K562 (cell line): ENCODE measurements around the gene ABCA13. TPM values are rescaled to one million over a fixed set of nuclear protein-coding genes. Genes with fewer than 3 reads are reported as not detected.

ENCODE experiments used
- ATAC-seq: fragments of 200-7000 bp; cut with Tn5 transposase; 3 replicates; pipeline ENCODE4 v1.9.1; 2020; ENCODE audit warnings: moderate library complexity
- BruUV-seq: library from RNA; stranded (reverse); fragments of 400-500 nt; replicated peaks from 2 replicates; lab custom pipeline; 2021; lab: Mats Ljungman, UMichigan
- CTCF ChIA-PET: fragments of 300-600 bp; formaldehyde crosslinking; extraction: SDS; loops from one replicate; lab custom pipeline; 2021; ENCODE audit warnings: low intra/inter-chr PET ratio; lab: Yijun Ruan, JAX
- POLR2A ChIA-PET: fragments of 300-600, 350-650 bp; sonication (Branson Sonifier 250); formaldehyde crosslinking; extraction: SDS; loops from one replicate; lab custom pipeline; 2021; ENCODE audit warnings: antibody characterized with exemption, inconsistent platforms; lab: Yijun Ruan, JAX
- DNase-seq, 4 experiments: peaks; one replicate each; pipeline versions ENCODE4 v3.0.0 to v3.0.0-alpha.2; 2011 to 2018; ENCODE audit warnings: low spot score in 3 of 4, mixed read lengths in 3 of 4; ENCODE audit errors: extremely low read depth in 1 of 4
- FAIRE-seq: peaks from 2 replicates; lab custom pipeline; 2011; peaks lifted over from hg19 to GRCh38; lab: Jason Lieb, UNC
- H2AFZ ChIP-seq: 2 replicates; pipeline ENCODE4 v1.6.0; 2011; ENCODE audit warnings: low read depth, low read length, control low read depth, inconsistent platforms
- H3K27ac ChIP-seq: fragments of 200-600 bp; 3 replicates; pipeline ENCODE4 v1.8.0; 2011; ENCODE audit warnings: low read depth, mild to moderate bottlenecking, control low read depth, inconsistent platforms, low read length, moderate library complexity, mixed read lengths; ENCODE audit errors: extremely low read depth
- H3K27me3 ChIP-seq, 2 experiments: fragments of 300-600 bp in 1 of 2; 2 replicates in 1 of 2; 3 replicates in 1 of 2; pipeline versions ENCODE4 v1.6.0 to v1.8.0; 2011; ENCODE audit warnings: inconsistent platforms in 2 of 2, low read length in 2 of 2, mild to moderate bottlenecking in 1 of 2, mixed read lengths in 1 of 2, moderate library complexity in 1 of 2; ENCODE audit not compliant: control insufficient read depth in 2 of 2, insufficient read depth in 2 of 2
- H3K36me3 ChIP-seq: fragments of 300-600 bp; 3 replicates; pipeline ENCODE4 v1.8.0; 2011; ENCODE audit warnings: mild to moderate bottlenecking, low read length, inconsistent platforms; ENCODE audit not compliant: control insufficient read depth, insufficient read depth
- H3K4me1 ChIP-seq, 2 experiments: fragments of 200-600 bp in 1 of 2; replicated peaks in 1 of 2; 2 replicates in 1 of 2; 3 replicates in 1 of 2; pipeline versions ENCODE4 v1.5.1 to v1.8.0; 2011; ENCODE audit warnings: inconsistent platforms in 2 of 2, low read length in 2 of 2, mild to moderate bottlenecking in 1 of 2, mixed read lengths in 1 of 2, moderate library complexity in 1 of 2; ENCODE audit not compliant: control insufficient read depth in 2 of 2, insufficient read depth in 2 of 2
- H3K4me2 ChIP-seq: 2 replicates; pipeline ENCODE4 v1.6.1; 2011; ENCODE audit warnings: low read length, control low read depth, inconsistent platforms, mixed read lengths; ENCODE audit not compliant: insufficient read depth
- H3K4me3 ChIP-seq: fragments of 200-600 bp; sonication (generic), shearing (Covaris generic); 2 replicates; pipeline ENCODE4 v1.5.1; 2016; ENCODE audit warnings: control low read depth, inconsistent platforms
- H3K79me2 ChIP-seq: fragments of 200-600 bp; 3 replicates; pipeline ENCODE4 v1.8.0; 2011; ENCODE audit warnings: low read length, inconsistent platforms; ENCODE audit not compliant: control insufficient read depth, insufficient read depth
- H3K9ac ChIP-seq, 2 experiments: 2 replicates each; pipeline versions ENCODE4 v1.6.0 to v1.6.1; 2011; ENCODE audit warnings: low read depth in 2 of 2, low read length in 2 of 2, control low read depth in 1 of 2, inconsistent platforms in 1 of 2, mild to moderate bottlenecking in 1 of 2, mixed read lengths in 1 of 2; ENCODE audit not compliant: insufficient read depth in 1 of 2
- H3K9me1 ChIP-seq: one replicate; pipeline ENCODE4 v1.6.0; 2011; ENCODE audit warnings: inconsistent platforms, mild to moderate bottlenecking, low read length, moderate library complexity; ENCODE audit not compliant: control insufficient read depth, insufficient read depth
- H3K9me3 ChIP-seq: replicated peaks from 2 replicates; pipeline ENCODE4 v1.5.1; 2011; ENCODE audit warnings: low read depth, low read length, inconsistent platforms; ENCODE audit not compliant: control insufficient read depth, insufficient read depth
- H4K20me1 ChIP-seq: replicated peaks from 2 replicates; pipeline ENCODE4 v1.6.1; 2011; ENCODE audit warnings: low read length, inconsistent platforms, mixed read lengths; ENCODE audit not compliant: control insufficient read depth, insufficient read depth
- CEBPG ChIP-seq, 3 experiments: fragments of 200-800 bp in 1 of 3; sonication (Bioruptor generic) in 1 of 3; sonication (generic) in 1 of 3; formaldehyde crosslinking in 1 of 3; IDR thresholded peaks in 2 of 3; conservative IDR thresholded peaks in 1 of 3; 2 replicates each; pipeline versions ENCODE4 v1.6.1 to v1.8.0; 2016 to 2022; ENCODE audit warnings: missing compliant biosample characterization in 2 of 3, missing genetic modification characterization in 2 of 3, mild to moderate bottlenecking in 1 of 3, missing genetic modification reagents in 1 of 3
- E2F3 ChIP-seq: fragments of 250-450 bp; sonication (Bioruptor Pico); IDR thresholded peaks from 2 replicates; pipeline ENCODE4 v1.4.0; 2020; ENCODE audit warnings: mild to moderate bottlenecking
- ESRRA ChIP-seq: fragments of 450-650 bp; IDR thresholded peaks from 2 replicates; pipeline ENCODE4 v1.6.1; 2014; ENCODE audit warnings: low read depth, mild to moderate bottlenecking, moderate library complexity, borderline replicate concordance
- L3MBTL2 ChIP-seq: fragments of 450-650 bp; IDR thresholded peaks from 2 replicates; pipeline ENCODE4 v1.6.1; 2016; ENCODE audit warnings: mild to moderate bottlenecking, moderate library complexity
- MEF2A ChIP-seq: IDR thresholded peaks from 2 replicates; pipeline ENCODE4 v1.6.1; 2011; ENCODE audit warnings: low read depth, mild to moderate bottlenecking, low read length, moderate library complexity; ENCODE audit not compliant: control insufficient read depth
- MEF2D ChIP-seq: conservative IDR thresholded peaks from 2 replicates; pipeline ENCODE4 v1.6.1; 2016; ENCODE audit warnings: low read depth, missing genetic modification characterization, missing compliant biosample characterization
- OTX1 ChIP-seq: fragments of 450-650 bp; formaldehyde crosslinking; IDR thresholded peaks from 2 replicates; pipeline ENCODE4 v1.4.0; 2022; ENCODE audit warnings: mild to moderate bottlenecking
- PML ChIP-seq: IDR thresholded peaks from 2 replicates; pipeline ENCODE4 v1.6.1; 2012; ENCODE audit warnings: low read length, inconsistent platforms
- PTTG1 ChIP-seq: fragments of 450-650 bp; IDR thresholded peaks from 2 replicates; pipeline ENCODE4 v1.6.1; 2016; ENCODE audit warnings: low read depth, mild to moderate bottlenecking, missing genetic modification characterization, missing compliant biosample characterization
- TBL1XR1 ChIP-seq, 2 experiments: IDR thresholded peaks; 2 replicates each; pipeline ENCODE4 v1.6.1; 2012; ENCODE audit warnings: improper control_type of control experiment in 2 of 2, low read length in 2 of 2, mild to moderate bottlenecking in 1 of 2
- ZNF3 ChIP-seq: fragments of 250-450 bp; sonication (Bioruptor Pico); IDR thresholded peaks from 2 replicates; pipeline ENCODE4 v1.5.0; 2021; ENCODE audit warnings: mild to moderate bottlenecking, moderate library complexity
- ZSCAN29 ChIP-seq: fragments of 450-650 bp; IDR thresholded peaks from 2 replicates; pipeline ENCODE4 v1.6.1; 2017
- ZSCAN32 ChIP-seq: fragments of 450-650 bp; formaldehyde crosslinking; IDR thresholded peaks from 2 replicates; pipeline ENCODE4 v1.4.0; 2020; ENCODE audit warnings: mild to moderate bottlenecking, moderate library complexity
- WGBS: fragments of 100-300 bp; shearing (Covaris generic); methylation state at CpG from one replicate; pipeline ENCODE4 v1.1.6; 2016; ENCODE audit warnings: low coverage, mixed read lengths; ENCODE audit not compliant: insufficient coverage; ENCODE audit errors: missing lambda C conversion rate; 5-methylcytosine and 5-hydroxymethylcytosine counted together
- in situ Hi-C: fragments of 300-500 bp; cut with MboI; formaldehyde crosslinking; loops from 4 replicates; pipeline ENCODE4 v1.15.0; 2018; ENCODE audit warnings: inconsistent platforms, mixed read lengths
- intact Hi-C: fragments of 100-400 bp; cut with micrococcal nuclease; formaldehyde crosslinking; loops from 2 replicates; pipeline ENCODE4 v1.14.2; 2022
- polyA plus RNA-seq, 8 experiments: library from polyadenylated mRNA; depleted of rRNA in 4 of 8; stranded (reverse) in 5 of 8; unstranded in 3 of 8; fragments of >200 nt; fragmentation: Nextera tagmentation in 2 of 8; fragmentation: Illumina TruSeq in 1 of 8; extraction: Ambion mirVana in 2 of 8; extraction: Trizol in 1 of 8; gene quantifications; 2 replicates each; pipeline versions ENCODE4 v1.2.1 to v1.2.3, GENCODE V29; 2011 to 2014; ENCODE audit warnings: inconsistent platforms in 1 of 8, missing spikeins in 1 of 8
- total RNA-seq, 7 experiments: library from RNA; depleted of rRNA in 6 of 7; stranded (reverse); fragments of >200 nt in 6 of 7; fragmentation: Illumina TruSeq in 2 of 7; extraction: Trizol in 2 of 7; gene quantifications; 2 replicates each; pipeline versions ENCODE4 v1.2.1 to v1.2.3, GENCODE V29; 2011 to 2021; ENCODE audit warnings: low replicate concordance in 1 of 7
- TF ChIP-seq, protein P1 (sequence below): fragments of 450-650 bp; conservative IDR thresholded peaks from 2 replicates; pipeline ENCODE4 v1.6.1; 2016; ENCODE audit warnings: missing genetic modification characterization, low read depth, mild to moderate bottlenecking, missing compliant biosample characterization, moderate library complexity

The ABCA13 gene
- total and polyA plus RNA-seq, 9 of the 15 experiments (the other 6 are each of a cell fraction or from before 2014, with no cell fraction given), result 0.14 to 1.5 (median 0.38) TPM

DNA sequence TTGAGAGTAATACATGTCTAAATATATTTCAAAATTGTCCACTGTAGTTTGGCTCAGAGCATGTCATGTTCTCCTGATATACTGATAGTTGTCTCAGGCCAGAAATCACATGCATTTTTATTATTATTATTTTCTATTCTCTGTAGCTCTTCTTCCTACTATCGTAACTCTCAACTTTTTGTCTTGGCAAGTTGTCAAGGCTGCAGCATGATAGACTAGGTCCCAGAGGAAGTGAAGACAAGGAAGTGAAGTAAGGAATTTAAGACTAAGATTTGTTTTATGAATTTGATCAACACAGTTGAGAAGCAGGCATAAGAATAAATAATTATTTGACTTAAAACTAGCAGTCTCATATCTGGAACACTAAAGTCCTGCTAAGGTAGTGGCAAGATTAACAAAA, 369.5 kb downstream of the ABCA13 start:
- DNase-seq (no peak), ATAC-seq (no peak), FAIRE-seq (no peak)
- ChIA-PET CTCF (no interaction called here), POLR2A (no interaction called here)
- no peaks in the 10 kb centered on the region for H4K20me1 ChIP-seq
- in situ Hi-C loops (no loop called here), intact Hi-C loops (no loop called here)
- no peaks in the 10 kb centered on the region for H3K79me2 ChIP-seq
- no peak for TF ChIP-seq E2F3 (CRISPR knock-in tag)
- TF ChIP-seq, protein P1, sequence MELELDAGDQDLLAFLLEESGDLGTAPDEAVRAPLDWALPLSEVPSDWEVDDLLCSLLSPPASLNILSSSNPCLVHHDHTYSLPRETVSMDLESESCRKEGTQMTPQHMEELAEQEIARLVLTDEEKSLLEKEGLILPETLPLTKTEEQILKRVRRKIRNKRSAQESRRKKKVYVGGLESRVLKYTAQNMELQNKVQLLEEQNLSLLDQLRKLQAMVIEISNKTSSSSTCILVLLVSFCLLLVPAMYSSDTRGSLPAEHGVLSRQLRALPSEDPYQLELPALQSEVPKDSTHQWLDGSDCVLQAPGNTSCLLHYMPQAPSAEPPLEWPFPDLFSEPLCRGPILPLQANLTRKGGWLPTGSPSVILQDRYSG, result no peak
- no peak for TF ChIP-seq ZSCAN29
- TF ChIP-seq ZNF3 (CRISPR knock-in tag), result no peak
- TF ChIP-seq OTX1 (CRISPR knock-in tag), result no peak
- no peak for TF ChIP-seq TBL1XR1 (IDR thresholded peaks at IDR 0.05; ENCODE audit: low read length in 2 of 2)
- TF ChIP-seq ESRRA, result no peak
- TF ChIP-seq MEF2A, result no peak
- TF ChIP-seq MEF2D (tag), result no peak
- no peak for TF ChIP-seq L3MBTL2
- no peak for TF ChIP-seq ZSCAN32 (CRISPR knock-in tag)
- TF ChIP-seq CEBPG (CRISPR knock-in tag; IDR thresholded peaks at IDR 0.05), result no peak
- TF ChIP-seq CEBPG (tag; conservative IDR thresholded peaks at IDR 0.05 in 1 of 2, IDR thresholded peaks at IDR 0.05 in 1 of 2), result no peak
- TF ChIP-seq PML, result no peak
- TF ChIP-seq PTTG1 (tag), result no peak
- H3K9me1 ChIP-seq, result no peaks in the 10 kb centered on the region
- H3K9me3 ChIP-seq, result peaks cover 2% of the 10 kb centered on the region
- WGBS, result 17% methylated on average over 1 of the region's 1 CpG
- no peaks in the 10 kb centered on the region for H3K36me3 ChIP-seq
- no TSS peak for BruUV-seq
- H3K27ac ChIP-seq, result no peak overlapping the region
- no peak overlapping the region for H3K4me2 ChIP-seq
- no peak overlapping the region for H2AFZ ChIP-seq
- H3K27me3 ChIP-seq, result no peaks in the 10 kb centered on the region
- H3K4me3 ChIP-seq, result no peak overlapping the region
- H3K9ac ChIP-seq, result no peak overlapping the region
- no peaks in the 10 kb centered on the region for H3K4me1 ChIP-seq
